K562 (cell line): Measurements from ENCODE around the gene STON1.
A peak's percentile ranks its signal among the peaks of the same experiment; 100 is the strongest.

Source experiments
- HDAC6 ChIP-seq: IDR thresholded peaks from 2 replicates; pipeline ENCODE4 v1.6.1; 2012; ENCODE audit warnings: low read depth, mild to moderate bottlenecking, control low read depth, inconsistent platforms, low read length, moderate library complexity
- NELFE ChIP-seq: IDR thresholded peaks from 2 replicates; pipeline ENCODE4 v1.6.1; 2011; ENCODE audit warnings: mild to moderate bottlenecking; ENCODE audit not compliant: insufficient read depth, insufficient read length
- TEAD4 ChIP-seq, 2 experiments: sonication (generic) in 1 of 2; formaldehyde crosslinking in 1 of 2; IDR thresholded peaks; 2 replicates each; pipeline versions ENCODE4 v1.6.1 to v1.8.0; 2012 to 2022; ENCODE audit warnings: borderline replicate concordance in 1 of 2, inconsistent platforms in 1 of 2, low read length in 1 of 2, mild to moderate bottlenecking in 1 of 2, missing genetic modification reagents in 1 of 2
- TF ChIP-seq, protein P1 (sequence below), 3 experiments: IDR thresholded peaks in 2 of 3; conservative IDR thresholded peaks in 1 of 3; 2 replicates each; pipeline ENCODE4 v1.5.1; 2011 to 2012; ENCODE audit warnings: low read length in 3 of 3, mild to moderate bottlenecking in 3 of 3, control low read depth in 2 of 3, improper control_type of control experiment in 1 of 3, inconsistent platforms in 1 of 3, low read depth in 1 of 3, mixed read lengths in 1 of 3, moderate library complexity in 1 of 3; ENCODE audit not compliant: insufficient read depth in 2 of 3

GRCh38 chr2:48545244-48545643 is 15.3 kb downstream of the STON1 start:
- no peak for TF ChIP-seq NELFE
- TF ChIP-seq, protein P1, sequence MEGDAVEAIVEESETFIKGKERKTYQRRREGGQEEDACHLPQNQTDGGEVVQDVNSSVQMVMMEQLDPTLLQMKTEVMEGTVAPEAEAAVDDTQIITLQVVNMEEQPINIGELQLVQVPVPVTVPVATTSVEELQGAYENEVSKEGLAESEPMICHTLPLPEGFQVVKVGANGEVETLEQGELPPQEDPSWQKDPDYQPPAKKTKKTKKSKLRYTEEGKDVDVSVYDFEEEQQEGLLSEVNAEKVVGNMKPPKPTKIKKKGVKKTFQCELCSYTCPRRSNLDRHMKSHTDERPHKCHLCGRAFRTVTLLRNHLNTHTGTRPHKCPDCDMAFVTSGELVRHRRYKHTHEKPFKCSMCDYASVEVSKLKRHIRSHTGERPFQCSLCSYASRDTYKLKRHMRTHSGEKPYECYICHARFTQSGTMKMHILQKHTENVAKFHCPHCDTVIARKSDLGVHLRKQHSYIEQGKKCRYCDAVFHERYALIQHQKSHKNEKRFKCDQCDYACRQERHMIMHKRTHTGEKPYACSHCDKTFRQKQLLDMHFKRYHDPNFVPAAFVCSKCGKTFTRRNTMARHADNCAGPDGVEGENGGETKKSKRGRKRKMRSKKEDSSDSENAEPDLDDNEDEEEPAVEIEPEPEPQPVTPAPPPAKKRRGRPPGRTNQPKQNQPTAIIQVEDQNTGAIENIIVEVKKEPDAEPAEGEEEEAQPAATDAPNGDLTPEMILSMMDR (IDR thresholded peaks at IDR 0.05 in 2 of 3, conservative IDR thresholded peaks at IDR 0.05 in 1 of 3; ENCODE audit: insufficient read depth in 2 of 3, low read depth in 1 of 3, low read length in 3 of 3): peak; percentile 95 to 100 (median 99)
- no peak for TF ChIP-seq HDAC6
- TF ChIP-seq TEAD4 (IDR thresholded peaks at IDR 0.05; ENCODE audit: low read length): peak; percentile 39; the same call in 1 of the 2 replicates
- no peak for TF ChIP-seq TEAD4 (CRISPR knock-in tag; IDR thresholded peaks at IDR 0.05; ENCODE audit: borderline replicate concordance)
